WTC11 (cell line): ENCODE data around the gene REST. TPM values are rescaled to one million over a fixed set of nuclear protein-coding genes. Genes with fewer than 3 reads are reported as not detected.
A peak's percentile ranks its signal among the peaks of the same experiment; 100 is the strongest.

Experiments
- ATAC-seq: fragments of 200-7000 bp; cut with Tn5 transposase; 2 replicates; pipeline ENCODE4 v1.10.0; 2021; ENCODE audit warnings: mild to moderate bottlenecking, moderate library complexity
- CTCF ChIA-PET: fragments of 300-600 bp; sonication (Branson Sonifier 250); formaldehyde crosslinking; loops from one replicate; lab custom pipeline; 2021; ENCODE audit warnings: antibody characterized with exemption; lab: Charles Lee
- POLR2A ChIA-PET: fragments of 350-600 bp; sonication (Branson Sonifier 250); formaldehyde crosslinking; loops from one replicate; lab custom pipeline; 2021; ENCODE audit warnings: antibody characterized with exemption; lab: Charles Lee
- DNase-seq: peaks from one replicate; pipeline ENCODE4 v3.0.0; 2021; ENCODE audit warnings: low spot score
- H3K27ac Mint-ChIP-seq: 2 replicates; pipeline ENCODE4 v1.8.0; 2021; ENCODE audit warnings: mixed read lengths
- H3K27me3 Mint-ChIP-seq: 2 replicates; pipeline ENCODE4 v1.8.0; 2021; ENCODE audit warnings: low read depth, mild to moderate bottlenecking, moderate library complexity, mixed read lengths
- H3K36me3 Mint-ChIP-seq: 2 replicates; pipeline ENCODE4 v1.8.0; 2021; ENCODE audit warnings: mixed read lengths
- H3K4me1 Mint-ChIP-seq: 2 replicates; pipeline ENCODE4 v1.8.0; 2022; ENCODE audit warnings: mixed read lengths
- H3K4me3 Mint-ChIP-seq: 2 replicates; pipeline ENCODE4 v1.8.0; 2021; ENCODE audit warnings: mild to moderate bottlenecking, moderate library complexity, mixed read lengths
- H3K9me3 Mint-ChIP-seq: 2 replicates; pipeline ENCODE4 v1.8.0; 2021; ENCODE audit warnings: mixed read lengths
- ARID4B ChIP-seq: sonication (generic); formaldehyde crosslinking; IDR thresholded peaks from 2 replicates; pipeline ENCODE4 v1.8.0; 2023; ENCODE audit warnings: missing genetic modification reagents, mild to moderate bottlenecking, borderline replicate concordance
- CBFB ChIP-seq: sonication (generic); formaldehyde crosslinking; IDR thresholded peaks from 2 replicates; pipeline ENCODE4 v1.8.1; 2022; ENCODE audit warnings: mild to moderate bottlenecking, low read depth, missing genetic modification reagents
- CREB1 ChIP-seq: sonication (generic); formaldehyde crosslinking; IDR thresholded peaks from 2 replicates; pipeline ENCODE4 v1.8.0; 2023; ENCODE audit warnings: mild to moderate bottlenecking, missing genetic modification reagents
- CREM ChIP-seq: sonication (generic); formaldehyde crosslinking; IDR thresholded peaks from 2 replicates; pipeline ENCODE4 v1.8.1; 2022; ENCODE audit warnings: mild to moderate bottlenecking, missing genetic modification reagents, moderate library complexity
- ETV6 ChIP-seq: sonication (generic); formaldehyde crosslinking; IDR thresholded peaks from 2 replicates; pipeline ENCODE4 v1.8.1; 2022; ENCODE audit warnings: mild to moderate bottlenecking, missing genetic modification reagents
- FOXK1 ChIP-seq: sonication (generic); formaldehyde crosslinking; IDR thresholded peaks from 2 replicates; pipeline ENCODE4 v1.8.0; 2022; ENCODE audit warnings: mild to moderate bottlenecking, moderate library complexity, missing genetic modification reagents
- FOXP1 ChIP-seq: sonication (generic); formaldehyde crosslinking; IDR thresholded peaks from 2 replicates; pipeline ENCODE4 v1.8.0; 2022; ENCODE audit warnings: missing genetic modification reagents, mild to moderate bottlenecking, moderate library complexity, borderline replicate concordance
- HMGA2 ChIP-seq: fragments of 250-450 bp; sonication (Bioruptor Pico); IDR thresholded peaks from 2 replicates; pipeline ENCODE4 v1.4.0; 2021; ENCODE audit warnings: mild to moderate bottlenecking, moderate library complexity
- JAZF1 ChIP-seq: fragments of 250-450 bp; sonication (Bioruptor Pico); IDR thresholded peaks from 2 replicates; pipeline ENCODE4 v1.9.0; 2021; ENCODE audit warnings: moderate library complexity, mild to moderate bottlenecking, inconsistent platforms
- KAT7 ChIP-seq: sonication (generic); formaldehyde crosslinking; IDR thresholded peaks from 2 replicates; pipeline ENCODE4 v1.8.1; 2023; ENCODE audit warnings: missing genetic modification reagents, mild to moderate bottlenecking, borderline replicate concordance
- NR3C1 ChIP-seq: sonication (generic); formaldehyde crosslinking; conservative IDR thresholded peaks from 2 replicates; pipeline ENCODE4 v1.8.1; 2023; ENCODE audit warnings: low read depth, mild to moderate bottlenecking, missing genetic modification reagents
- RELA ChIP-seq: sonication (generic); formaldehyde crosslinking; IDR thresholded peaks from 2 replicates; pipeline ENCODE4 v1.8.1; 2022; ENCODE audit warnings: missing genetic modification reagents, mild to moderate bottlenecking, borderline replicate concordance
- ZNF121 ChIP-seq: sonication (generic); formaldehyde crosslinking; IDR thresholded peaks from 2 replicates; pipeline ENCODE4 v1.8.0; 2023; ENCODE audit warnings: missing genetic modification reagents
- total RNA-seq: library from RNA; stranded (reverse); gene quantifications from 3 replicates; pipeline ENCODE4 v1.2.3, GENCODE V29; 2021
- TF ChIP-seq, protein P1 (sequence below): fragments of 250-450 bp; sonication (Bioruptor Pico); IDR thresholded peaks from 2 replicates; pipeline ENCODE4 v1.9.0; 2021; ENCODE audit warnings: mild to moderate bottlenecking
- TF ChIP-seq, protein P2 (sequence below): sonication (generic); formaldehyde crosslinking; IDR thresholded peaks from 2 replicates; pipeline ENCODE4 v1.8.0; 2022; ENCODE audit warnings: mild to moderate bottlenecking, missing genetic modification reagents
- TF ChIP-seq, protein P3 (sequence below): sonication (generic); formaldehyde crosslinking; IDR thresholded peaks from 2 replicates; pipeline ENCODE4 v1.8.1; 2023; ENCODE audit warnings: mild to moderate bottlenecking, missing genetic modification reagents, moderate library complexity
- TF ChIP-seq, protein P4 (sequence below): sonication (generic); formaldehyde crosslinking; conservative IDR thresholded peaks from 2 replicates; pipeline ENCODE4 v1.8.1; 2022; ENCODE audit warnings: mild to moderate bottlenecking, missing genetic modification reagents
- TF ChIP-seq, protein P5 (sequence below): fragments of 200-600 bp; IDR thresholded peaks from 2 replicates; pipeline ENCODE4 v1.8.0; 2022; ENCODE audit warnings: antibody characterized with exemption

REST gene
- total RNA-seq, 1 experiment from 2014 or later = 75.1 TPM

DNA sequence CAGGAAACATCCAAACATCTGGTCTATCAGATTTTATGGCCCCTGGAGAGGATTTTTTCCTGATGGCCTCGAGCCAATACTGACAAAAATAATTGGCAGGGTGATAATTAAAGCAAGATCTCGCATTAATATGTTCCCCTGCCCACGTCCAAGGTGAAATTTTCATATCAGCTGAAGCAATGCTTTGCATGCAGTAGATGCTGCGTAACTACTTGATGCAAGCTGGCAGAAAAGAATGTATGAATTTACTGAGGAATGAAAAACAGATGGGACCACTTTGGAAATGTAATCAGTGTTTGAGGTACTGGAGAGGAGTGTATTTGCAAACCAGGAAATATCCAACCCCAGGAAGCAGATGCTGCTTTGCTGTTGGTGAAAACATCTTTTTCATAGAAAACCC lies 36.8 kb upstream of the REST start:
- peak; percentile 5; the same call in 1 of the 2 replicates for ATAC-seq
- H3K4me3 Mint-ChIP-seq = no peak overlapping the region
- no peak for DNase-seq
- peaks cover 33% of the 10 kb centered on the region for H3K4me1 Mint-ChIP-seq
- H3K27me3 Mint-ChIP-seq = no peaks in the 10 kb centered on the region
- no peak overlapping the region; the same call in 1 of the 2 replicates for H3K27ac Mint-ChIP-seq
- POLR2A ChIA-PET = no interaction called here
- no peaks in the 10 kb centered on the region for H3K9me3 Mint-ChIP-seq
- TF ChIP-seq ETV6 (CRISPR knock-in tag) (no peak), CREM (CRISPR knock-in tag) (no peak), RELA (CRISPR knock-in tag) (no peak), CREB1 (no peak), CBFB (no peak), ZNF121 (CRISPR knock-in tag) (no peak), FOXP1 (CRISPR knock-in tag) (no peak), HMGA2 (CRISPR knock-in tag) (no peak), FOXK1 (CRISPR knock-in tag) (no peak)
- TF ChIP-seq, protein P1, sequence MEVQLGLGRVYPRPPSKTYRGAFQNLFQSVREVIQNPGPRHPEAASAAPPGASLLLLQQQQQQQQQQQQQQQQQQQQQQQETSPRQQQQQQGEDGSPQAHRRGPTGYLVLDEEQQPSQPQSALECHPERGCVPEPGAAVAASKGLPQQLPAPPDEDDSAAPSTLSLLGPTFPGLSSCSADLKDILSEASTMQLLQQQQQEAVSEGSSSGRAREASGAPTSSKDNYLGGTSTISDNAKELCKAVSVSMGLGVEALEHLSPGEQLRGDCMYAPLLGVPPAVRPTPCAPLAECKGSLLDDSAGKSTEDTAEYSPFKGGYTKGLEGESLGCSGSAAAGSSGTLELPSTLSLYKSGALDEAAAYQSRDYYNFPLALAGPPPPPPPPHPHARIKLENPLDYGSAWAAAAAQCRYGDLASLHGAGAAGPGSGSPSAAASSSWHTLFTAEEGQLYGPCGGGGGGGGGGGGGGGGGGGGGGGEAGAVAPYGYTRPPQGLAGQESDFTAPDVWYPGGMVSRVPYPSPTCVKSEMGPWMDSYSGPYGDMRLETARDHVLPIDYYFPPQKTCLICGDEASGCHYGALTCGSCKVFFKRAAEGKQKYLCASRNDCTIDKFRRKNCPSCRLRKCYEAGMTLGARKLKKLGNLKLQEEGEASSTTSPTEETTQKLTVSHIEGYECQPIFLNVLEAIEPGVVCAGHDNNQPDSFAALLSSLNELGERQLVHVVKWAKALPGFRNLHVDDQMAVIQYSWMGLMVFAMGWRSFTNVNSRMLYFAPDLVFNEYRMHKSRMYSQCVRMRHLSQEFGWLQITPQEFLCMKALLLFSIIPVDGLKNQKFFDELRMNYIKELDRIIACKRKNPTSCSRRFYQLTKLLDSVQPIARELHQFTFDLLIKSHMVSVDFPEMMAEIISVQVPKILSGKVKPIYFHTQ (CRISPR knock-in tag) = no peak
- TF ChIP-seq, protein P2, sequence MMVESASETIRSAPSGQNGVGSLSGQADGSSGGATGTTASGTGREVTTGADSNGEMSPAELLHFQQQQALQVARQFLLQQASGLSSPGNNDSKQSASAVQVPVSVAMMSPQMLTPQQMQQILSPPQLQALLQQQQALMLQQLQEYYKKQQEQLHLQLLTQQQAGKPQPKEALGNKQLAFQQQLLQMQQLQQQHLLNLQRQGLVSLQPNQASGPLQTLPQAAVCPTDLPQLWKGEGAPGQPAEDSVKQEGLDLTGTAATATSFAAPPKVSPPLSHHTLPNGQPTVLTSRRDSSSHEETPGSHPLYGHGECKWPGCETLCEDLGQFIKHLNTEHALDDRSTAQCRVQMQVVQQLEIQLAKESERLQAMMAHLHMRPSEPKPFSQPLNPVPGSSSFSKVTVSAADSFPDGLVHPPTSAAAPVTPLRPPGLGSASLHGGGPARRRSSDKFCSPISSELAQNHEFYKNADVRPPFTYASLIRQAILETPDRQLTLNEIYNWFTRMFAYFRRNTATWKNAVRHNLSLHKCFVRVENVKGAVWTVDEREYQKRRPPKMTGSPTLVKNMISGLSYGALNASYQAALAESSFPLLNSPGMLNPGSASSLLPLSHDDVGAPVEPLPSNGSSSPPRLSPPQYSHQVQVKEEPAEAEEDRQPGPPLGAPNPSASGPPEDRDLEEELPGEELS (CRISPR knock-in tag) = no peak
- TF ChIP-seq, protein P3, sequence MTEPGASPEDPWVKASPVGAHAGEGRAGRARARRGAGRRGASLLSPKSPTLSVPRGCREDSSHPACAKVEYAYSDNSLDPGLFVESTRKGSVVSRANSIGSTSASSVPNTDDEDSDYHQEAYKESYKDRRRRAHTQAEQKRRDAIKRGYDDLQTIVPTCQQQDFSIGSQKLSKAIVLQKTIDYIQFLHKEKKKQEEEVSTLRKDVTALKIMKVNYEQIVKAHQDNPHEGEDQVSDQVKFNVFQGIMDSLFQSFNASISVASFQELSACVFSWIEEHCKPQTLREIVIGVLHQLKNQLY (CRISPR knock-in tag) = no peak
- TF ChIP-seq, all 79 proteins: peak for 0
- H3K36me3 Mint-ChIP-seq = no peaks in the 10 kb centered on the region
- CTCF ChIA-PET = interaction anchor here (0.6 to 1.2 kb wide), 2 partner anchors 26 to 765 kb away, joined by 3 read pairs; no protein-coding TSS in a partner anchor

DNA sequence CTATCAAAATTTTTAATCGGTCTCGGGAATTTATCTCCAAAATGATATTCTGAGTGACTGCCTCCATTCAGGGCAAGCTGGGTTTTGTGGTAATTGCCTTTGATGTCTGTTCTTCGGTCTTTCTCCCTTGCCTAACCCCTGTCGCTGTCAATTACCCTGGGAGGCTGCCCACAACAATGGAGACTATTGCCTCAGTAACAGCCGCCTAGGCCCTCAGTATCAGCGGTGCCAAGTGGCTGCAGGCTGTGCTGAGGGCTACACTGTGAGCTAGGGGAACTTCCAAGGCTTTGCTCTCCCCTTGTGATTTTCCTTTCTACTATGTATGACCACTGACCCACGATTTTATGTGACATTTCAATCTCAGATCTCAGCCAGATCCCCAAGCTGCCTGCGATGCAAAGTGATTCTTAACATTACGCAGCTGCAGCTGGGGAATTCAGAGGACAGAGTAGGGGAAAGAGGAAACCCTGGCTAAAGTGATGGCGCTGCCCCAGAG lies 36.3 kb upstream of the REST start:
- DNase-seq = peak; percentile 30
- no peaks in the 10 kb centered on the region for H3K36me3 Mint-ChIP-seq
- ATAC-seq = peak; percentile 94
- ChIA-PET CTCF (interaction anchor here (0.6 to 1.2 kb wide), 2 partner anchors 27 to 766 kb away, joined by 3 read pairs; no protein-coding TSS in a partner anchor), POLR2A (no interaction called here)
- no peaks in the 10 kb centered on the region for H3K27me3 Mint-ChIP-seq
- peak overlapping the region; percentile 79 for H3K27ac Mint-ChIP-seq
- no peak overlapping the region for H3K4me3 Mint-ChIP-seq
- no peaks in the 10 kb centered on the region for H3K9me3 Mint-ChIP-seq
- H3K4me1 Mint-ChIP-seq = peaks cover 33% of the 10 kb centered on the region
- TF ChIP-seq, protein P4, sequence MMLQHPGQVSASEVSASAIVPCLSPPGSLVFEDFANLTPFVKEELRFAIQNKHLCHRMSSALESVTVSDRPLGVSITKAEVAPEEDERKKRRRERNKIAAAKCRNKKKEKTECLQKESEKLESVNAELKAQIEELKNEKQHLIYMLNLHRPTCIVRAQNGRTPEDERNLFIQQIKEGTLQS = no peak
- no peak for TF ChIP-seq NR3C1 (CRISPR knock-in tag)
- TF ChIP-seq, protein P1 (CRISPR knock-in tag) = no peak
- no peak for TF ChIP-seq CREB1
- no peak for TF ChIP-seq KAT7 (CRISPR knock-in tag)
- no peak for TF ChIP-seq ARID4B
- no peak for TF ChIP-seq JAZF1 (CRISPR knock-in tag)
- TF ChIP-seq, protein P5, sequence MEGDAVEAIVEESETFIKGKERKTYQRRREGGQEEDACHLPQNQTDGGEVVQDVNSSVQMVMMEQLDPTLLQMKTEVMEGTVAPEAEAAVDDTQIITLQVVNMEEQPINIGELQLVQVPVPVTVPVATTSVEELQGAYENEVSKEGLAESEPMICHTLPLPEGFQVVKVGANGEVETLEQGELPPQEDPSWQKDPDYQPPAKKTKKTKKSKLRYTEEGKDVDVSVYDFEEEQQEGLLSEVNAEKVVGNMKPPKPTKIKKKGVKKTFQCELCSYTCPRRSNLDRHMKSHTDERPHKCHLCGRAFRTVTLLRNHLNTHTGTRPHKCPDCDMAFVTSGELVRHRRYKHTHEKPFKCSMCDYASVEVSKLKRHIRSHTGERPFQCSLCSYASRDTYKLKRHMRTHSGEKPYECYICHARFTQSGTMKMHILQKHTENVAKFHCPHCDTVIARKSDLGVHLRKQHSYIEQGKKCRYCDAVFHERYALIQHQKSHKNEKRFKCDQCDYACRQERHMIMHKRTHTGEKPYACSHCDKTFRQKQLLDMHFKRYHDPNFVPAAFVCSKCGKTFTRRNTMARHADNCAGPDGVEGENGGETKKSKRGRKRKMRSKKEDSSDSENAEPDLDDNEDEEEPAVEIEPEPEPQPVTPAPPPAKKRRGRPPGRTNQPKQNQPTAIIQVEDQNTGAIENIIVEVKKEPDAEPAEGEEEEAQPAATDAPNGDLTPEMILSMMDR = no peak
